IPS-18c (cell line): Measurements from ENCODE around the gene SLC29A2.
"Not testable (repeated sequence)": the region's sequence is repeated elsewhere in the genome, so short reads cannot be mapped to it uniquely, and the experiment has no call there.

ENCODE experiments used
- H3K4me3 ChIP-seq: 2 replicates; pipeline ENCODE4 v1.7.0; 2013; ENCODE audit warnings: low read depth, mild to moderate bottlenecking, low read length, moderate library complexity; ENCODE audit not compliant: insufficient read depth
- H3K9me3 ChIP-seq: one replicate; pipeline ENCODE4 v1.6.1; 2013; ENCODE audit warnings: mild to moderate bottlenecking, low read length, moderate library complexity; ENCODE audit not compliant: control insufficient read depth, insufficient read depth

SLC29A2 gene

DNA sequence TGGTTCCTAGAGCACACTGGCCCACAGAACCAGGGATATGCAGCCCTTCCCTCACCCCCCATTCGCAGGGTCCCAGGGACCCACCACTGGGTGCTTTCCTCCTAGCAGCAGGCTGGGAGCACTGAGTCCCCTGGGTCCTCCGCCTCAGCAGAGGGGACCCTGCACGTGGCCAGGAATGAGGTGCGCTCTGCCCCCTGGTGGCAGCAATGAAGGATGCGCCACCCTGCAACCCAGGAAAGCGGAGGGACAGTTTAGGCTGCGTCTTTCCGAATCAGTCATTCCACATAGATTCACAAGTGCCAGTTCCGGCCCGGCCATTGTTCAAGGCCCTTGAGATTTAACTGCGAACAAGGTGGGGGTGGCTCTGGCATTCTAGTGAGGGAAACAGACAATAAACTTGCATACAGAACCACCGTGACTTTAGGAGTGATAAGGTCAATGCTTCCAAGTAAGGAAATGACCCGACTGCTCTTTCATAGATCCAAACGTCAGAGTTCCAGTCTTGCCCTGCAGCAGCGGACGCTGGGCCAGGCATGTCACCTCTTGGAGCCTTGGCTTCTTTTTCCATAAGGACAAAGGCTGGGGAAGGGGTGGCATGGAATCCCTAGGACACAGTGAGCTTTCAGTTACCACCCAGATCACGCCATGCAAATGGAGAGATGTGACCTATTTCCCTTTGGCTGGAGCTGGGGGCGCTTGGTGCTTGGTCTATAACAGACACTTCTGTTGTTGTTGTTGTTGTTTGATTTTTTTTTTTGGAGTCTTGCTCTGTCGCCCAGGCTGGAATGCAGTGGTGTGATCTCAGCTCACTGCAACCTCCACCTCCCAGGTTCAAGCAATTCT lies 43.0 kb downstream of the SLC29A2 start:
- H3K9me3 ChIP-seq: peaks cover 3% of the 10 kb centered on the region
- no peak overlapping the region for H3K4me3 ChIP-seq

DNA sequence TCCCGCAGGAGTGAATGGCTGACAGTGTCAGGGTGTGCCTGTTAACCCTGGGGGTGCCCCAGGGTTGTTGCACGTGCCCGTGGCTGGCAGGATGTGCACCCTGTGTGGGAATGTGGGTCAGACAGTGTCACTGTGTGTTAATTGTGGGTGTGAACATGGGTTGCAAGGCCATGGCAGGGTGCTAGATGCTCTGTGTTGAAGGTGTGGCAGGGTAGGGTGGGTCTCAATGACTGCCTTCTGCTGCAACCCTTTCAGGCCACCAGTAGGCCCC lies 43.6 kb downstream of the SLC29A2 start:
- no peak overlapping the region for H3K4me3 ChIP-seq
- peaks cover 1% of the 10 kb centered on the region for H3K9me3 ChIP-seq

DNA sequence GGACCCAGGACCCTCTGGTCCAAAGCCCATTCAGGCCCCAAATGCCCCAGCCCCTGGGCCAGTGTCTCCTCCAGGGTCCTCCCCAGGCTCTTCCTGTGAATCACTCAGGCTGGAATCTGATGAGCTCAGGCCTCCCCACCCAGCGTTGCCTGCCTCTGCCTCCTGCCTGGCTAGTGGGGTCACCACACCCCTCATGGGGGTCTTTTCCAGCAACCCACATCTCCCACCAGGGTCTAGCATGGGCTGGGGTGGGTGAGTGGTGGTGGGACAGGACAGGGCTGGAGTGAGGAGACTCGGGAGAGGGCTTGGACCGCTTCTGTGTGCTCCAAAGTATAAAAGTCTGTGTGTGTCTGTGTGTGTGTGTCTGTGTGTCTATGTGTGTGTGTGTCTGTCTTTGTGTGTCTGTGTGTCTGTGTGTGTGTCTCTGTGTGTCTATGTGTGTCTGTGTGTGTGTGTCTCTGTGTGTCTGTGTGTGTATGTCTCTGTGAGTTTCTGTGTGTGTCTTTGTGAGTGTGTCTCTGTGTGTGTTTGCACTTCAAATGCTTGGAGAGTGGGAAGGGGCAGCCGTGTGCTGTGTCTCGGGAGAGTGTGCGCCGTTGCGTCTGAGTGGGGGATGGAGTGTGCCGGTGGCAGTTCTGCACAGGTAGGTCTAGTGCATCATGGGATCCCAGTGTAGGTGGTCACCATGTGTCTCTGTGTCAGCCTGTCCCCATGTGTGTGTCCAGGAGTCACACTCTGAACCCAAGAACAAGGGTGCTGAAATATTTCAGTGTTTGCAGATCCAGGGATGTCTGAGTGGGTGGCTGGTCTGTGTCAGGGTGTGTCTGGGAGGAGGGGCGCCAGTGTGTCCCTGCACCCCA lies 44.2 kb downstream of the SLC29A2 start:
- Histone ChIP-seq H3K9me3 (no peaks in the 10 kb centered on the region), H3K4me3 (no peak overlapping the region)

DNA sequence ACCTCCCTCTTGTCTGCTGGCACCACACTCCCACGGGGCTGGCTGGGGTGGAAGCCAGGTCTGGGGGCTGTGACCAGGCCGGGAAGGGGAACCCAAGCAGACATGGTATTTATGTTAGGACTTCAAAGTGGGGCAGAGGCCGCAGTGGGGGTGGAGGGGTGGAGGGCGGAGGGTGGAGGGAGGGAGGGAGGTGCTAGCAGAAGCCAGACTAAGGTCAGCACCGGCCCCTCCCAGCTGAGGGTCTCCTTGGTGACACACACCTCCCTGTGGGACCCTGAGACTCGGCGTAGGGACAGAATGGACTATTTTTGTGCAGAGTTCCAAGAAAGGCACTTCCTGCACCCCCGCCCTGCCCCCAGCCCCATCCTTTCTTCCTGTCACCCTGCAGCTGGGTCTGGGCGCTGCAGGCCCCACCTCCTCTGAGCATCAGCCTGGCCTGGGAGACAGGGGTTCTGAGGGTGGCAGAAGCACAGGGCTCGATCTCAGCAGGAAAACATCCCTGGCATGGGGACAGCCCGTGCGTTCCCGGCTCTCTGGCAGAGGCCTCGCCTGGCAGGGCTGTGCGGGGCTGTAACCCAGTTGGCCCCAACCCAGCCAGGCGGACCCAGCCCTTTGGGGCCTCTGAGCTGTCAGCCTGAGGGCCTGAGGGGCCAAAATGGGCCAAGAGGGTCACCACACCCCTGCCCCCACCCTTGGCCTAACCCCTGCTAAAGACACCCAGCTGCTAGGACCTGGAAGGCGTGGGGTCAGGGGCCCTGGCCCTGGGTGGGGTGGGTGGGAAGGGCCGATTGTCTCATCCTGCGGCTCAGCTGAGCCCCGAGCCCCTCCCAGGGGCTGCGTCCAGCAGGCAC lies 45.1 kb downstream of the SLC29A2 start:
- H3K4me3 ChIP-seq: no peak overlapping the region
- no peaks in the 10 kb centered on the region for H3K9me3 ChIP-seq

DNA sequence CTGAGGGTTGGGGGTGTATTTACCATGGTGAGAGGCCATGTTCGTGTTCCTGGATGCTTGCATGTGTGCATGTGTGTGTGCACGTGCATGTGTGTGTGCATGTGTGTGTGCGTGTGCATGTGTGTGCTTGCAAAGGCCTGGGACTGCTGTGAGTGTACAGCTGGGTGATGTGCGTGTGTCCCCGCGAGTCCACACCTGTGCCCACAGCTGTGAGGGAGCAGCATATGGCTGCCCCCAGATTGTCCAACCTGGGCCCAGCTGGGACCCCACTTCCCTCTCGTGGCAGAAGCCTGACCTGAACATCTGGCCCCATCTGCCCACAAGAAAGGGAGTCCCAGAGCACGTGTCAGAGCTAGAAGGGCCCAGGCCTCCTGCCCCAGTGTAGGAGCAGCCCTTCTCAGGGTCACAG lies 46.3 kb downstream of the SLC29A2 start:
- H3K4me3 ChIP-seq: no peak overlapping the region
- no peaks in the 10 kb centered on the region for H3K9me3 ChIP-seq

DNA sequence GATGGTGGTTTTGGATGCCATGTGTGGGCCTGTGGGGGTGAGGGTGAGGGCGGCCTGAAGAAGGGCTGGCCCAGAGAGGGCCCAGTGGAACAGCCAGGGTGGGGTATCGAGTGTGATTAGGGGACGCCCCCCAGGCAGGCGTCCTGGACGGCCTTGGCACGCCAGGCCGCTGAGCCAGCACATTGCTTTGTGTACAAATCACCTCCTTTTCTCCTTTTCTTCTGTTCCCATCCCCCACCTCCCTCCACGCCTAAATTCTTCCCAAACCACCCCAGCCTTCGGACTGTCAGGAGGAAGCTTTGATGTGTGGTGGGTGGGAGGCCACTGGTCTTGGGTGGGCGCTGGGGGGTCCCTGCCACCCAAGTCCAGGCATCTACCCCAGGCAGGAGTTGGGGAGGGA lies 46.9 kb downstream of the SLC29A2 start:
- Histone ChIP-seq H3K4me3 (no peak overlapping the region), H3K9me3 (no peaks in the 10 kb centered on the region)

DNA sequence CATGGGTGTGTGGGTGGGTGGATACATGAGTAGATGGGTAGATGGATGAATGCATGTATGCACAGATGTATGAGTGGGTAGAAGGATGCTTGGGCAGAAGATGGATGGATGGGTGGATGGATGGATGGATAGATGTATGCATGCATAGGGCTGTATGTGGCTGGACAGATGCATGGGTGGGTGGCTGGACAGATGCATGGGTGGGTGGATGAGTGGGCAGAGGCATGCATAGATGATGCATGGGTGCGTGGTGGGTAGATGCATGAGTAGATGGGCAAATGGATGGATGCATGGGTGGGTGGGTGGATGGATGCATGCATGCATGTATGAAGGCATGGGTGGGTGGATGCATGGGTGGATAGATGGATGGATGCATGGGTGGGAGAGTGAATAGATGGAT lies 47.9 kb downstream of the SLC29A2 start:
- no peak overlapping the region for H3K4me3 ChIP-seq
- no peaks in the 10 kb centered on the region for H3K9me3 ChIP-seq

DNA sequence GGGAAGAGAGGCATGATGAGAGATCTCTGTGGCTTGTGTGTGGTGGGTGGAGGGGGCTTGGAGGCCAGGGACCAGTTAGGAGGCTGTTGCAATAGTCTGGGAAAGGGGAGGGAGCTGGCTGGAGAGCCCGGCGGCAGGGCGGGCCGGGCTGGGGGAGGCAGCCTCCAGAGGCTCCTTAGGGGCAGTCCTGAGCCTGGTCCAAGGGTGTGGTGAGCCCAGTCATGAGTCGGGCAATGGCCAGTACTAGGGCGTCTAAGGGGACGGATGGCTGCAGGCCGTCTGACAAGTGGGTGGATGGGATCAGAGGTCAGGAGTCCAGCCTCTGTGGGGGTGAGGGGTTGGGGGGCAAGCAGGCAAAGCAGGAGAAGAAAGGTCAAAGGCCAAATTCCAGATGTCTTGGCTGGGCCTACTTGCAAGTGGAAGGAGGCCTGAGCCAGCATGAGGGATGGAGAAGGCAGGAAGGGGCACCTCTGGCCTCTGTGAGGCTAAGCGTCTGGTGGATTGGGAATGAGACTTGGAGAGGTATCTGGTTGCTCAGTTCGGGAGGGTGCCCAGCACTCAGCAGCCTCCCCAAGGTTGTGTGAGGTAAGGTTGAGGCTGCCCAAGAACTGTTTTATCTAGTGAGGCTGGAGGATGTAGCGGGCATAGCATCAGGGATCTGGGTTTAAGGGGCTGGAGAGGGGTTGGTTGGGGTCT lies 48.7 kb downstream of the SLC29A2 start:
- H3K9me3 ChIP-seq: no peaks in the 10 kb centered on the region
- no peak overlapping the region for H3K4me3 ChIP-seq

DNA sequence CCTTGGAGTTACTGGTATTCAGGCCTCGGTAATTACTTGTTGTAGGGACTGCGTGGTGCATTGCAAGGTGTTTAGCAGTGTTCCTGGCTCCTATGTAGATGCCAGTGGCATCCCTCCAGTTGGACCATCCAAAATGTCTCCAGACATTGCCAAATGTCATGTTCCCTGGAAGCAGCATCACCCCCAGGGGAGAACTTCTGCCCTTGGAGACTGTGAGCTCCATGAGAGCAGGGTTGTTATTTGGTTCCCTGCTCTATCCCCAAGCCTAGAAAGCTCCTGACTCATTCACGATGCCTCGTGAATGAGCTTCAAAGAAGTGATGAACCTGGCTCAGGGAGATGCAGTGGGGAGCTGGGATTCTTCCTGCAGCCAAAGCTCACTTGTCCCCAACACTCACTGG lies 50.0 kb downstream of the SLC29A2 start:
- Histone ChIP-seq H3K9me3 (no peaks in the 10 kb centered on the region), H3K4me3 (no peak overlapping the region)

DNA sequence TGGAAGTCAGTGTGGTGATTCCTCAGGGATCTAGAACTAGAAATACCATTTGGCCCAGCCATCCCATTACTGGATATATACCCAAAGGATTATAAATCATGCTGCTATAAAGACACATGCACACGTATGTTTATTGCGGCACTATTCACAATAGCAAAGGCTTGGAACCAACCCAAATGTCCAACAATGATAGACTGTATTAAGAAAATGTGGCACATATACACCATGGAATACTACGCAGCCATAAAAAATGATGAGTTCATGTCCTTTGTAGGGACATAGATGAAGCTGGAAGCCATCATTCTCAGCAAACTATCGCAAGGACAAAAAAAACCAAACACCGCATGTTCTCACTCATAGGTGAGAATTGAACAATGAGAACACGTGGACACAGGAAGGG lies 50.8 kb downstream of the SLC29A2 start:
- H3K4me3 ChIP-seq, H3K9me3 ChIP-seq: not testable (repeated sequence)

DNA sequence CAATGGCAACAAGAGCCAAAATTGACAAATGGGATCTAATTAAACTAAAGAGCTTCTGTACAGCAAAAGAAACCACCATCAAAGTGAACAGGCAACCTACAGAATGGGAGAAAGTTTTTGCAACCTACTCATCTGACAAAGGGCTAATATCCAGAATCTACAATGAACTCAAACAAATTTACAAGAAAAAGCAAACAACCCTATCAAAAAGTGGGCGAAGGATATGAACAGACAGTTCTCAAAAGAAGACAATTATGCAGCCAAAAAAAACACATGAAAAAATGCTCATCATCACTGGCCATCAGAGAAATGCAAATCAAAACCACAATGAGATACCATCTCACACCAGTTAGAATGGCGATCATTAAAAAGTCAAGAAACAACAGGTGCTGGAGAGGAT lies 51.3 kb downstream of the SLC29A2 start:
- not testable (repeated sequence) for H3K9me3 ChIP-seq, H3K4me3 ChIP-seq

DNA sequence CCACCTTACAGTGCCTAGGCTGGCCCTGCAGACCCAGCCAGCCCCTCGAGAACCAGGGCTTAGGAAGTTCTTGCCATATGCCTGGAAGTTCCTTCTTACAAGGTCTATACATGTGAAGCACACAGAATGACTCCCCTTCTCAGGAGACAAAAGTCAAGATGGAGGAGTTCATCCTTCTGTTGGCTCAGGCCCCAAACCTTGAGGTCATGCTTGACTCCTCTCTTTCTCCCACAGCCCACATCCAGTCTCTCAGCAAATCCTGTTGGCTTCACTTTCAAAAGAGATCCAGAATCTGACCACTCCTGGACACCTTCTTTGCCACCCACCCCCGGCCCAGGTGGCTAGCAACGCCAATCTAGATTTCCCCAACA lies 53.0 kb downstream of the SLC29A2 start:
- H3K4me3 ChIP-seq: no peak overlapping the region
- no peaks in the 10 kb centered on the region for H3K9me3 ChIP-seq

DNA sequence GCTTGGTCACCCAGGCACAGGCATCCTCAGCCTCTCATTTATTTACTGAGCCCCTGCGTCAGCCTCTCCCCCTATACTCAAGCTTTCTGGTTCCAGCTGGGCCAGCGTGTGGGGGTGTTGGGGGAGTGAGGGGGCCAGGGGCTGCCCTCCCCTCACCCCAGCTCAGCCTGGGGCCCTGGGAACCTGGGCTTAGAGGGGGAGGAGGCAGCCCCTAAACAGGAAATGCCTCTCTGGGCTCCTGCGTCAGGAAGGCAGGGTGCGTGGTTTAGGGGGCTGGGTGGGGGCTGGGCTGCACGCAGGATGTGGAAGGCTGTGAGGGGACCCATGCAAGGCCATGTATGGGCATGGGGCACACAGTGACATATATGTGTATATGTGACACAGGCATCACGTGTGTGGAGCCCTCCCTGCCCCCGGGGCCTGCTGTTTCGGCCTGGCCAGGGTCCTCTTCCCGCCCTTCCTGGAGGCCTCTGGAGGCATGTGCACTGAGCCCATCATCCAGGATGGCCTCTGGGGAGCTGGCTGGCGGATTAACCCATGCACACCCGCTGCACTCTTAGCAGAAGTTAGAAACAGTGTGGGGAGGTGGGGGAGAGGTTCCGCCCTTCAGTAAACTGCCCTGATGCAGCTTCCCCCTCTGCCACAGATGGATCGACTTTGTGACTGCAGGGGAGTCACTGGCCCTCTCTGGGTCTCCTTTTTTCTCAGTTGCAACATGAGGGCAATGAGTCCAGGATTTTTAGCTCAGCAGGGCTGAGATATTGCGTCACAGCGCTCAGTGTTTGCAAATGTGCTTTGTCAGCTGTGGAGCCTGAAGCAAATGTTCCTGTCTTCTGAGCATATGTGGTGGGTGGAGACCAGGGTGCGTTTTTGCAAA lies 53.6 kb downstream of the SLC29A2 start:
- Histone ChIP-seq H3K4me3 (no peak overlapping the region), H3K9me3 (no peaks in the 10 kb centered on the region)

DNA sequence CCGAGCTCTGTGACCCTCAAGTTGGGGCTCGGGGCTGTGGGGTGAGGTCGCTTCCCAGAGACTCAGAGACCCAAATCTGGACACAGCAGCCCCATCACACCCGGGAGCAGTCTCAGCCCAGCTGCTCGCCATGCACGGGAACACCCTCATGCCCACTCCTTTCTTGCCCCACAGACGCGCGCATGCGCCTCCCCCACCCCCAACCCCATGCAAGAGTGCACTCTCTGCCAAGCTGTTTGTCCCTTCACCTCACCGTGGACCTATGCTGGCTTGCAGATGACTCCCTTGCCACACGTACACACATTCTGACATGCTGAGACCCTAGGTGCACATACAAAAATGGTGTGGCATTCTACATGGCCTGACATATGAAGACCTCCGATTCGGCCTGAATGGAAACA lies 54.2 kb downstream of the SLC29A2 start:
- Histone ChIP-seq H3K4me3 (no peak overlapping the region), H3K9me3 (no peaks in the 10 kb centered on the region)

DNA sequence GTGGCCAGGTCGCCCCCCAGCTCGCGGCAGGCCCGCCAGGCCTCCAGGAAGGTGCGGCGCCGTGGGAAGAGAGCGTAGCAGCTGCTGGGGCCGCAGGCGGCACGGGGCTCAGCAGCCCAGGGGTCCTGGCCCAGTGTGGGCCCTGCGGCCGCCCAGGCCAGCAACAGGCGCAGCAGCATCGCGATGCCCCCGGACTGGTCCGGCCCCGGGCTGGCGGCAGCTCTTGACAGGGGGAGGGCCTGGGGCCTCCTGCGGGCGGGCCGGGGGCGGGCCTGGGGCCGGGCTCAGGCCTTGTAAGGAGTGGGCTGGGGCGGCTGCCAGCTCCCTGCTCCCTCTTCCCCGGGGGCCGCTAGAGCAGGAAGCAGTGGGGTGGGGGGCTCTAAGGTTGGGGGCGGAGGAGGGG lies 54.7 kb downstream of the SLC29A2 start, which contains the start of gene CD248:
Gene CD248, minus strand, starts transcription at position 196 of the 403 bp plus-strand sequence. Its CDS starts 17 bp downstream, at position 179.
- H3K4me3 ChIP-seq: no peak within 1 kb of the TSS

More for the DNA sequence above, 54.7 kb downstream of the SLC29A2 start, which contains the start of gene CD248:
- H3K9me3 ChIP-seq: no peaks in the 10 kb centered on the region
